ENCODE data around the gene ATN1.

Gene ATN1

DNA sequence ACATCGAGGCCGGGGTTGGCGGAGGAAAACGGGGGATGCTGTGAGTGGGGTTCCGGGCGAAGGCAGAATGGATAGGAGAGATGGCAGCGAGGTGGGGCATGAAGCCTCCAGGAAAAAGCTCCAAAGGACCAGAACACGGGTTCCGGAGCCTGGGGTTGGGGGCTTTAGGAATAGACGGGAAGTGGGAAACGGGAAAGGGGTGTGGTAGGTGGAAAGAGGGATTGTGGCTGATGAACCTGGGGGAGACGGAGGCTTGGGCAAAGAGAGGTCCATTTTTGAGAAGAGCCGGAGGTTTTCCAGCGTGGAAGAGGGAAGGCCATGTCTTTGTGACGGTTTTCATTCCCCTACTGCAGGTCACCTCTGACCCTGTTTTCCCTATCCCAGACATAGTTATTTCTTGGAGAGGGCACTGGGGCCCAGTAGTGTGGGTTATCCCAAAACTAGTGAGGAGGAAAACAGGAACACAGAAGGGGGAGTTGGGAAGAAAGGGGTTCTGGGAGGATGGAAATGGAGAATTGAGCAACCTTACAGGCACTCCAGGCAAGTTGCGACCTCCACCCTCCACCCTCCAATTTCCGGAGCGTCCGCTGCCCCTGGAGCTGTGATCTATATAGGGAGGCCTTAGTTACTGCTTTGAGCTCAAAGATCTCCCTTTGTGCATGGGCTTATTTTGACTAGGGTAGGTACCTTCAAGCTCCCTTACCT lies 1.1 kb downstream of the ATN1 start (continued):
- TF ChIP-seq GFI1B (tag by site-specific recombination; IDR thresholded peaks at IDR 0.05) (no peak), ZNF549 (tag by site-specific recombination; IDR thresholded peaks at IDR 0.05) (no peak), ZNF785 (tag by site-specific recombination; IDR thresholded peaks at IDR 0.05) (no peak), GLI2 (tag by site-specific recombination; IDR thresholded peaks at IDR 0.05; ENCODE audit: borderline replicate concordance, low read depth) (no peak), REPIN1 (tag by site-specific recombination; IDR thresholded peaks at IDR 0.05; ENCODE audit: low read depth) (no peak), ZNF133 (tag by site-specific recombination; IDR thresholded peaks at IDR 0.05) (no peak), ZNF707 (tag by site-specific recombination; IDR thresholded peaks at IDR 0.05) (no peak), BCL11A (tag by site-specific recombination; IDR thresholded peaks at IDR 0.05; ENCODE audit: low read depth) (no peak), ZNF473 (tag by site-specific recombination; IDR thresholded peaks at IDR 0.05) (no peak), ZNF366 (tag by site-specific recombination; conservative IDR thresholded peaks at IDR 0.05) (peak; percentile 81), ZNF10 (tag by site-specific recombination; IDR thresholded peaks at IDR 0.05) (no peak), RBAK (tag by site-specific recombination; IDR thresholded peaks at IDR 0.05) (no peak), ZSCAN23 (tag by site-specific recombination; IDR thresholded peaks at IDR 0.05) (no peak), PBX3 (CRISPR knock-in tag; IDR thresholded peaks at IDR 0.05) (no peak), ZNF211 (tag by site-specific recombination; IDR thresholded peaks at IDR 0.05; ENCODE audit: low read depth) (no peak), ZNF76 (tag by site-specific recombination; IDR thresholded peaks at IDR 0.05; ENCODE audit: borderline replicate concordance, low read depth) (peak; percentile 73; the same call in 1 of the 2 replicates), ZNF530 (tag by site-specific recombination; IDR thresholded peaks at IDR 0.05; ENCODE audit: low read depth) (no peak), ZNF596 (tag by site-specific recombination; IDR thresholded peaks at IDR 0.05) (no peak), KLF1 (tag by site-specific recombination; IDR thresholded peaks at IDR 0.05) (0 out of 2 replicates have a peak, but pooled peaks have one; percentile 10), KLF9 (tag by site-specific recombination; IDR thresholded peaks at IDR 0.05; ENCODE audit: low read depth) (peak; percentile 70), ZNF274 (IDR thresholded peaks at IDR 0.05; ENCODE audit: low read length) (no peak), ZNF274 (tag by site-specific recombination; IDR thresholded peaks at IDR 0.05; ENCODE audit: borderline replicate concordance) (no peak), ZNF514 (tag by site-specific recombination; IDR thresholded peaks at IDR 0.05) (no peak), ZNF768 (tag by site-specific recombination; IDR thresholded peaks at IDR 0.05) (no peak), PRDM1 (tag by site-specific recombination; IDR thresholded peaks at IDR 0.05) (no peak), ZNF266 (tag by site-specific recombination; IDR thresholded peaks at IDR 0.05; ENCODE audit: low read depth) (no peak)
- TF ChIP-seq, protein P1, sequence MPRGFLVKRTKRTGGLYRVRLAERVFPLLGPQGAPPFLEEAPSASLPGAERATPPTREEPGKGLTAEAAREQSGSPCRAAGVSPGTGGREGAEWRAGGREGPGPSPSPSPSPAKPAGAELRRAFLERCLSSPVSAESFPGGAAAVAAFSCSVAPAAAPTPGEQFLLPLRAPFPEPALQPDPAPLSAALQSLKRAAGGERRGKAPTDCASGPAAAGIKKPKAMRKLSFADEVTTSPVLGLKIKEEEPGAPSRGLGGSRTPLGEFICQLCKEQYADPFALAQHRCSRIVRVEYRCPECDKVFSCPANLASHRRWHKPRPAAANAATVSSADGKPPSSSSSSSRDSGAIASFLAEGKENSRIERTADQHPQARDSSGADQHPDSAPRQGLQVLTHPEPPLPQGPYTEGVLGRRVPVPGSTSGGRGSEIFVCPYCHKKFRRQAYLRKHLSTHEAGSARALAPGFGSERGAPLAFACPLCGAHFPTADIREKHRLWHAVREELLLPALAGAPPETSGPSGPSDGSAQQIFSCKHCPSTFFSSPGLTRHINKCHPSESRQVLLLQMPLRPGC (tag by site-specific recombination; IDR thresholded peaks at IDR 0.05) = no peak
- TF ChIP-seq, protein P2, sequence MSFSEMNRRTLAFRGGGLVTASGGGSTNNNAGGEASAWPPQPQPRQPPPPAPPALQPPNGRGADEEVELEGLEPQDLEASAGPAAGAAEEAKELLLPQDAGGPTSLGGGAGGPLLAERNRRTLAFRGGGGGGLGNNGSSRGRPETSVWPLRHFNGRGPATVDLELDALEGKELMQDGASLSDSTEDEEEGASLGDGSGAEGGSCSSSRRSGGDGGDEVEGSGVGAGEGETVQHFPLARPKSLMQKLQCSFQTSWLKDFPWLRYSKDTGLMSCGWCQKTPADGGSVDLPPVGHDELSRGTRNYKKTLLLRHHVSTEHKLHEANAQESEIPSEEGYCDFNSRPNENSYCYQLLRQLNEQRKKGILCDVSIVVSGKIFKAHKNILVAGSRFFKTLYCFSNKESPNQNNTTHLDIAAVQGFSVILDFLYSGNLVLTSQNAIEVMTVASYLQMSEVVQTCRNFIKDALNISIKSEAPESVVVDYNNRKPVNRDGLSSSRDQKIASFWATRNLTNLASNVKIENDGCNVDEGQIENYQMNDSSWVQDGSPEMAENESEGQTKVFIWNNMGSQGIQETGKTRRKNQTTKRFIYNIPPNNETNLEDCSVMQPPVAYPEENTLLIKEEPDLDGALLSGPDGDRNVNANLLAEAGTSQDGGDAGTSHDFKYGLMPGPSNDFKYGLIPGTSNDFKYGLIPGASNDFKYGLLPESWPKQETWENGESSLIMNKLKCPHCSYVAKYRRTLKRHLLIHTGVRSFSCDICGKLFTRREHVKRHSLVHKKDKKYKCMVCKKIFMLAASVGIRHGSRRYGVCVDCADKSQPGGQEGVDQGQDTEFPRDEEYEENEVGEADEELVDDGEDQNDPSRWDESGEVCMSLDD (tag by site-specific recombination; IDR thresholded peaks at IDR 0.05) = peak; percentile 84; the same call in 1 of the 2 replicates
- TF ChIP-seq, protein P3, sequence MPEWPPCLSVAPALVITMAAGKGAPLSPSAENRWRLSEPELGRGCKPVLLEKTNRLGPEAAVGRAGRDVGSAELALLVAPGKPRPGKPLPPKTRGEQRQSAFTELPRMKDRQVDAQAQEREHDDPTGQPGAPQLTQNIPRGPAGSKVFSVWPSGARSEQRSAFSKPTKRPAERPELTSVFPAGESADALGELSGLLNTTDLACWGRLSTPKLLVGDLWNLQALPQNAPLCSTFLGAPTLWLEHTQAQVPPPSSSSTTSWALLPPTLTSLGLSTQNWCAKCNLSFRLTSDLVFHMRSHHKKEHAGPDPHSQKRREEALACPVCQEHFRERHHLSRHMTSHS (tag by site-specific recombination; IDR thresholded peaks at IDR 0.05) = no peak
- TF ChIP-seq, protein P4, sequence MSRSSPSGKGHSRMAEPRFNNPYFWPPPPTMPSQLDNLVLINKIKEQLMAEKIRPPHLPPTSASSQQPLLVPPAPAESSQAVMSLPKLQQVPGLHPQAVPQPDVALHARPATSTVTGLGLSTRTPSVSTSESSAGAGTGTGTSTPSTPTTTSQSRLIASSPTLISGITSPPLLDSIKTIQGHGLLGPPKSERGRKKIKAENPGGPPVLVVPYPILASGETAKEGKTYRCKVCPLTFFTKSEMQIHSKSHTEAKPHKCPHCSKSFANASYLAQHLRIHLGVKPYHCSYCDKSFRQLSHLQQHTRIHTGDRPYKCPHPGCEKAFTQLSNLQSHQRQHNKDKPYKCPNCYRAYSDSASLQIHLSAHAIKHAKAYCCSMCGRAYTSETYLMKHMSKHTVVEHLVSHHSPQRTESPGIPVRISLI (tag by site-specific recombination; IDR thresholded peaks at IDR 0.05) = no peak
- TF ChIP-seq, protein P5, sequence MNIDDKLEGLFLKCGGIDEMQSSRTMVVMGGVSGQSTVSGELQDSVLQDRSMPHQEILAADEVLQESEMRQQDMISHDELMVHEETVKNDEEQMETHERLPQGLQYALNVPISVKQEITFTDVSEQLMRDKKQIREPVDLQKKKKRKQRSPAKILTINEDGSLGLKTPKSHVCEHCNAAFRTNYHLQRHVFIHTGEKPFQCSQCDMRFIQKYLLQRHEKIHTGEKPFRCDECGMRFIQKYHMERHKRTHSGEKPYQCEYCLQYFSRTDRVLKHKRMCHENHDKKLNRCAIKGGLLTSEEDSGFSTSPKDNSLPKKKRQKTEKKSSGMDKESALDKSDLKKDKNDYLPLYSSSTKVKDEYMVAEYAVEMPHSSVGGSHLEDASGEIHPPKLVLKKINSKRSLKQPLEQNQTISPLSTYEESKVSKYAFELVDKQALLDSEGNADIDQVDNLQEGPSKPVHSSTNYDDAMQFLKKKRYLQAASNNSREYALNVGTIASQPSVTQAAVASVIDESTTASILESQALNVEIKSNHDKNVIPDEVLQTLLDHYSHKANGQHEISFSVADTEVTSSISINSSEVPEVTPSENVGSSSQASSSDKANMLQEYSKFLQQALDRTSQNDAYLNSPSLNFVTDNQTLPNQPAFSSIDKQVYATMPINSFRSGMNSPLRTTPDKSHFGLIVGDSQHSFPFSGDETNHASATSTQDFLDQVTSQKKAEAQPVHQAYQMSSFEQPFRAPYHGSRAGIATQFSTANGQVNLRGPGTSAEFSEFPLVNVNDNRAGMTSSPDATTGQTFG (tag by site-specific recombination; IDR thresholded peaks at IDR 0.05; ENCODE audit: borderline replicate concordance) = no peak
